ENCODE data around the gene POMT1. TPM values are rescaled to one million over a fixed set of nuclear protein-coding genes. Genes with fewer than 3 reads are reported as not detected.
A peak's percentile ranks its signal among the peaks of the same experiment; 100 is the strongest.

The POMT1 gene
- total RNA-seq, 1 donor from 2014 or later = 31.1 TPM

GRCh38 chr9:131554087-131554842 is 51.5 kb downstream of the POMT1 start:
- Histone ChIP-seq H3K9me3 (ENCODE audit: low read depth) (no peaks in the 10 kb centered on the region), H3K4me1 (no peaks in the 10 kb centered on the region), H2AFZ (replicated peaks) (no peak overlapping the region), H3K36me3 (no peaks in the 10 kb centered on the region), H3F3A (ENCODE audit: low read depth) (no peaks in the 10 kb centered on the region), H3K27me3 (peaks cover 42% of the 10 kb centered on the region), H3K9ac (no peak overlapping the region), H4K20me1 (ENCODE audit: low read depth) (no peaks in the 10 kb centered on the region), H3K4me2 (peak overlapping the region; percentile 79), H3K79me2 (ENCODE audit: low read depth) (no peaks in the 10 kb centered on the region), H3K27ac (no peak overlapping the region), H3K4me3 (peak overlapping the region; percentile 47)
- TF ChIP-seq EZH2 (IDR thresholded peaks at IDR 0.05) = no peak
- H3K27me3 Mint-ChIP-seq (ENCODE audit: insufficient read depth, low read depth) = peaks cover 30% of the 10 kb centered on the region
- no peak overlapping the region for H3K4me3 Mint-ChIP-seq
- H3K36me3 Mint-ChIP-seq = no peaks in the 10 kb centered on the region
- no peak overlapping the region for H3K27ac Mint-ChIP-seq
- no peak for DNase-seq (ENCODE audit: low spot score)
- H3K9me3 Mint-ChIP-seq = peaks cover 13% of the 10 kb centered on the region
- H3K4me1 Mint-ChIP-seq = no peaks in the 10 kb centered on the region

- no peaks in the 10 kb centered on the region for H3F3A ChIP-seq (ENCODE audit: low read depth)
- H3K4me2 ChIP-seq = peak overlapping the region; percentile 79
- no peaks in the 10 kb centered on the region for H4K20me1 ChIP-seq (ENCODE audit: low read depth)
- Mint-ChIP-seq H3K4me1 (no peaks in the 10 kb centered on the region), H3K27me3 (ENCODE audit: insufficient read depth, low read depth) (peaks cover 28% of the 10 kb centered on the region), H3K9me3 (peaks cover 16% of the 10 kb centered on the region), H3K27ac (no peak overlapping the region), H3K36me3 (no peaks in the 10 kb centered on the region), H3K4me3 (peak overlapping the region; percentile 48)
- H3K27ac ChIP-seq = no peak overlapping the region
- peak overlapping the region; percentile 47 for H3K4me3 ChIP-seq
- no peak overlapping the region for H3K9ac ChIP-seq
- peaks cover 42% of the 10 kb centered on the region for H3K27me3 ChIP-seq
- TF ChIP-seq EZH2 (IDR thresholded peaks at IDR 0.05) = peak; percentile 92
- TF ChIP-seq, protein P1, sequence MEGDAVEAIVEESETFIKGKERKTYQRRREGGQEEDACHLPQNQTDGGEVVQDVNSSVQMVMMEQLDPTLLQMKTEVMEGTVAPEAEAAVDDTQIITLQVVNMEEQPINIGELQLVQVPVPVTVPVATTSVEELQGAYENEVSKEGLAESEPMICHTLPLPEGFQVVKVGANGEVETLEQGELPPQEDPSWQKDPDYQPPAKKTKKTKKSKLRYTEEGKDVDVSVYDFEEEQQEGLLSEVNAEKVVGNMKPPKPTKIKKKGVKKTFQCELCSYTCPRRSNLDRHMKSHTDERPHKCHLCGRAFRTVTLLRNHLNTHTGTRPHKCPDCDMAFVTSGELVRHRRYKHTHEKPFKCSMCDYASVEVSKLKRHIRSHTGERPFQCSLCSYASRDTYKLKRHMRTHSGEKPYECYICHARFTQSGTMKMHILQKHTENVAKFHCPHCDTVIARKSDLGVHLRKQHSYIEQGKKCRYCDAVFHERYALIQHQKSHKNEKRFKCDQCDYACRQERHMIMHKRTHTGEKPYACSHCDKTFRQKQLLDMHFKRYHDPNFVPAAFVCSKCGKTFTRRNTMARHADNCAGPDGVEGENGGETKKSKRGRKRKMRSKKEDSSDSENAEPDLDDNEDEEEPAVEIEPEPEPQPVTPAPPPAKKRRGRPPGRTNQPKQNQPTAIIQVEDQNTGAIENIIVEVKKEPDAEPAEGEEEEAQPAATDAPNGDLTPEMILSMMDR (IDR thresholded peaks at IDR 0.05) = no peak
- TF ChIP-seq EZH2phosphoT487 (IDR thresholded peaks at IDR 0.05) = peak; percentile 86
- no peaks in the 10 kb centered on the region for H3K79me2 ChIP-seq (ENCODE audit: low read depth)
- peak overlapping the region; percentile 90 for H2AFZ ChIP-seq (replicated peaks)
- H3K4me1 ChIP-seq = no peaks in the 10 kb centered on the region
- H3K36me3 ChIP-seq = no peaks in the 10 kb centered on the region
- DNase-seq (ENCODE audit: low spot score) = peak; percentile 45
- peaks cover 2% of the 10 kb centered on the region for H3K9me3 ChIP-seq (ENCODE audit: low read depth)
These were observed 52.2 kb downstream of the POMT1 start for GRCh38 chr9:131554843-131555351.

- Histone ChIP-seq H2AFZ (replicated peaks) (no peak overlapping the region), H3K79me2 (ENCODE audit: low read depth) (no peaks in the 10 kb centered on the region), H3F3A (ENCODE audit: low read depth) (no peaks in the 10 kb centered on the region), H3K9ac (no peak overlapping the region), H3K27me3 (peaks cover 42% of the 10 kb centered on the region), H3K4me1 (no peaks in the 10 kb centered on the region), H3K4me3 (no peak overlapping the region), H3K36me3 (peaks cover 3% of the 10 kb centered on the region), H3K27ac (no peak overlapping the region), H4K20me1 (ENCODE audit: low read depth) (no peaks in the 10 kb centered on the region), H3K9me3 (ENCODE audit: low read depth) (peaks cover 12% of the 10 kb centered on the region), H3K4me2 (no peak overlapping the region)
- TF ChIP-seq, protein P1 (IDR thresholded peaks at IDR 0.05) = no peak
- TF ChIP-seq EZH2 (IDR thresholded peaks at IDR 0.05) (no peak), EZH2phosphoT487 (IDR thresholded peaks at IDR 0.05) (no peak)
- Mint-ChIP-seq H3K4me3 (no peak overlapping the region), H3K4me1 (no peaks in the 10 kb centered on the region), H3K36me3 (no peaks in the 10 kb centered on the region), H3K27me3 (ENCODE audit: insufficient read depth, low read depth) (peaks cover 28% of the 10 kb centered on the region), H3K27ac (no peak overlapping the region), H3K9me3 (peaks cover 18% of the 10 kb centered on the region)
- DNase-seq (ENCODE audit: low spot score) = no peak
These were observed 53.3 kb downstream of the POMT1 start for GRCh38 chr9:131555841-131556673.
